Measurements from ENCODE around the gene SNRNP48. TPM values are rescaled to one million over a fixed set of nuclear protein-coding genes. Genes with fewer than 3 reads are reported as not detected.

Gene SNRNP48
- total RNA-seq, 2 donors from 2014 or later: 13.9 to 19.5 TPM

- Mint-ChIP-seq H3K27ac (no peak overlapping the region), H3K36me3 (ENCODE audit: low read depth) (peaks cover 39% of the 10 kb centered on the region), H3K9me3 (no peaks in the 10 kb centered on the region), H3K4me1 (peaks cover 22% of the 10 kb centered on the region), H3K27me3 (ENCODE audit: insufficient read depth) (no peaks in the 10 kb centered on the region), H3K4me3 (no peak overlapping the region)
- Histone ChIP-seq H3K27me3 (ENCODE audit: control insufficient read depth, insufficient read depth, low read length, poor library complexity, severe bottlenecking) (no peaks in the 10 kb centered on the region), H3K27ac (ENCODE audit: low read depth, low read length) (no peak overlapping the region), H3K4me1 (ENCODE audit: control insufficient read depth, insufficient read depth, low read length) (no peaks in the 10 kb centered on the region), H3K4me3 (ENCODE audit: low read length) (no peak overlapping the region), H3K9ac (ENCODE audit: extremely low read depth, low read length, poor library complexity, severe bottlenecking) (no peak overlapping the region), H3K9me3 (ENCODE audit: control insufficient read depth, low read length) (no peaks in the 10 kb centered on the region), H3K36me3 (ENCODE audit: control insufficient read depth, insufficient read depth, low read length) (peaks cover 61% of the 10 kb centered on the region)
- TF ChIP-seq, protein P1, sequence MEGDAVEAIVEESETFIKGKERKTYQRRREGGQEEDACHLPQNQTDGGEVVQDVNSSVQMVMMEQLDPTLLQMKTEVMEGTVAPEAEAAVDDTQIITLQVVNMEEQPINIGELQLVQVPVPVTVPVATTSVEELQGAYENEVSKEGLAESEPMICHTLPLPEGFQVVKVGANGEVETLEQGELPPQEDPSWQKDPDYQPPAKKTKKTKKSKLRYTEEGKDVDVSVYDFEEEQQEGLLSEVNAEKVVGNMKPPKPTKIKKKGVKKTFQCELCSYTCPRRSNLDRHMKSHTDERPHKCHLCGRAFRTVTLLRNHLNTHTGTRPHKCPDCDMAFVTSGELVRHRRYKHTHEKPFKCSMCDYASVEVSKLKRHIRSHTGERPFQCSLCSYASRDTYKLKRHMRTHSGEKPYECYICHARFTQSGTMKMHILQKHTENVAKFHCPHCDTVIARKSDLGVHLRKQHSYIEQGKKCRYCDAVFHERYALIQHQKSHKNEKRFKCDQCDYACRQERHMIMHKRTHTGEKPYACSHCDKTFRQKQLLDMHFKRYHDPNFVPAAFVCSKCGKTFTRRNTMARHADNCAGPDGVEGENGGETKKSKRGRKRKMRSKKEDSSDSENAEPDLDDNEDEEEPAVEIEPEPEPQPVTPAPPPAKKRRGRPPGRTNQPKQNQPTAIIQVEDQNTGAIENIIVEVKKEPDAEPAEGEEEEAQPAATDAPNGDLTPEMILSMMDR (conservative IDR thresholded peaks at IDR 0.05): no peak
- 94 to 100% methylated on average over 2 to 3 of the region's 4 CpGs for WGBS, 2 experiments (ENCODE audit: insufficient coverage in 1 of 2, insufficient read length in 1 of 2)
- no peak for DNase-seq
Measured at GRCh38 chr6:7594579-7595125, 4.7 kb downstream of the SNRNP48 start.

GRCh38 chr6:7604003-7604402 lies 14.0 kb downstream of the SNRNP48 start:
- Histone ChIP-seq H3K27me3 (ENCODE audit: control insufficient read depth, insufficient read depth, low read length, poor library complexity, severe bottlenecking) (no peaks in the 10 kb centered on the region), H3K9me3 (ENCODE audit: control insufficient read depth, low read length) (no peaks in the 10 kb centered on the region), H3K9ac (ENCODE audit: extremely low read depth, low read length, poor library complexity, severe bottlenecking) (no peak overlapping the region), H3K27ac (ENCODE audit: low read depth, low read length) (no peak overlapping the region), H3K4me3 (ENCODE audit: low read length) (no peak overlapping the region), H3K4me1 (ENCODE audit: control insufficient read depth, insufficient read depth, low read length) (no peaks in the 10 kb centered on the region), H3K36me3 (ENCODE audit: control insufficient read depth, insufficient read depth, low read length) (peaks cover 95% of the 10 kb centered on the region)
- Mint-ChIP-seq H3K36me3 (ENCODE audit: low read depth) (peaks cover 66% of the 10 kb centered on the region), H3K4me3 (no peak overlapping the region), H3K9me3 (no peaks in the 10 kb centered on the region), H3K27ac (no peak overlapping the region), H3K27me3 (ENCODE audit: insufficient read depth) (no peaks in the 10 kb centered on the region), H3K4me1 (no peaks in the 10 kb centered on the region)
- DNase-seq: no peak
- WGBS, 2 experiments (ENCODE audit: insufficient coverage in 1 of 2, insufficient read length in 1 of 2): 93 to 100% methylated on average over 2 to 4 of the region's 4 CpGs
- TF ChIP-seq, protein P1 (conservative IDR thresholded peaks at IDR 0.05): no peak

GRCh38 chr6:7604506-7604905 lies 14.5 kb downstream of the SNRNP48 start:
- Histone ChIP-seq H3K27me3 (ENCODE audit: control insufficient read depth, insufficient read depth, low read length, poor library complexity, severe bottlenecking) (no peaks in the 10 kb centered on the region), H3K4me1 (ENCODE audit: control insufficient read depth, insufficient read depth, low read length) (no peaks in the 10 kb centered on the region), H3K9ac (ENCODE audit: extremely low read depth, low read length, poor library complexity, severe bottlenecking) (no peak overlapping the region), H3K4me3 (ENCODE audit: low read length) (no peak overlapping the region), H3K27ac (ENCODE audit: low read depth, low read length) (no peak overlapping the region), H3K36me3 (ENCODE audit: control insufficient read depth, insufficient read depth, low read length) (peaks cover 94% of the 10 kb centered on the region), H3K9me3 (ENCODE audit: control insufficient read depth, low read length) (no peaks in the 10 kb centered on the region)
- Mint-ChIP-seq H3K36me3 (ENCODE audit: low read depth) (peaks cover 64% of the 10 kb centered on the region), H3K9me3 (no peaks in the 10 kb centered on the region), H3K27me3 (ENCODE audit: insufficient read depth) (no peaks in the 10 kb centered on the region), H3K4me1 (no peaks in the 10 kb centered on the region), H3K4me3 (no peak overlapping the region), H3K27ac (no peak overlapping the region)
- no peak for DNase-seq
- 100% methylated on average over 1 to 2 of the region's 2 CpGs for WGBS, 2 experiments (ENCODE audit: insufficient coverage in 1 of 2, insufficient read length in 1 of 2)
- TF ChIP-seq, protein P1 (conservative IDR thresholded peaks at IDR 0.05): no peak
